Measurements from ENCODE around the gene CYP2J2. TPM values are rescaled to one million over a fixed set of nuclear protein-coding genes. Genes with fewer than 3 reads are reported as not detected.

Gene CYP2J2
- total RNA-seq, 4 donors from 2014 or later, result 4.0 to 21.8 (median 7.9) TPM

GRCh38 chr1:59967780-59968179 lies 41.2 kb upstream of the CYP2J2 start:
- H3K4me3 ChIP-seq (ENCODE audit: low read depth, poor library complexity, severe bottlenecking), result no peak overlapping the region
- 88 to 89% methylated on average over 3 of the region's 3 CpGs for WGBS, 2 donors
- intact Hi-C loops (cut with DNase I; ENCODE audit: low total_unique reads), result no loop called here
- no peak for DNase-seq (ENCODE audit: low spot score in 2 of 2)
- no peak for TF ChIP-seq CTCF (IDR thresholded peaks at IDR 0.05)
- no peak for TF ChIP-seq POLR2A (IDR thresholded peaks at IDR 0.05)

GRCh38 chr1:59967141-59967697 lies 40.6 kb upstream of the CYP2J2 start:
- WGBS, 2 donors, result 34 to 37% methylated on average over 6 of the region's 6 CpGs
- no peak overlapping the region for H3K4me3 ChIP-seq (ENCODE audit: low read depth, poor library complexity, severe bottlenecking)
- no peak for TF ChIP-seq POLR2A (IDR thresholded peaks at IDR 0.05)
- TF ChIP-seq CTCF (IDR thresholded peaks at IDR 0.05), result no peak
- intact Hi-C loops (cut with DNase I; ENCODE audit: low total_unique reads), result no loop called here
- no peak for DNase-seq (ENCODE audit: low spot score in 2 of 2)

- no peak for TF ChIP-seq CTCF (IDR thresholded peaks at IDR 0.05)
- no peak for TF ChIP-seq POLR2A (IDR thresholded peaks at IDR 0.05)
- 67 to 79% methylated on average over 2 of the region's 2 CpGs for WGBS, 2 donors
- H3K4me3 ChIP-seq (ENCODE audit: low read depth, poor library complexity, severe bottlenecking), result no peak overlapping the region
- DNase-seq (ENCODE audit: low spot score in 2 of 2), result no peak
- intact Hi-C loops (cut with DNase I; ENCODE audit: low total_unique reads), result loop anchor here (10.0 kb wide), 1 partner anchor 57 kb away; no protein-coding TSS in a partner anchor
Measured at GRCh38 chr1:59952065-59952464, 25.5 kb upstream of the CYP2J2 start.

- no peak for DNase-seq (ENCODE audit: low spot score in 2 of 2)
- TF ChIP-seq POLR2A (IDR thresholded peaks at IDR 0.05) (no peak), CTCF (IDR thresholded peaks at IDR 0.05) (no peak)
- intact Hi-C loops (cut with DNase I; ENCODE audit: low total_unique reads), result loop anchor here (10.0 kb wide), 2 partner anchors 55 to 1215 kb away; no protein-coding TSS in a partner anchor
- no peak overlapping the region for H3K4me3 ChIP-seq (ENCODE audit: low read depth, poor library complexity, severe bottlenecking)
Measured at GRCh38 chr1:59949648-59950047, 23.1 kb upstream of the CYP2J2 start.

- 52 to 70% methylated on average over 1 of the region's 1 CpG for WGBS, 2 donors
- no peak for DNase-seq (ENCODE audit: low spot score in 2 of 2)
- H3K4me3 ChIP-seq (ENCODE audit: low read depth, poor library complexity, severe bottlenecking), result no peak overlapping the region
- intact Hi-C loops (cut with DNase I; ENCODE audit: low total_unique reads), result loop anchor here (10.0 kb wide), 1 partner anchor 1214 kb away; no protein-coding TSS in a partner anchor
- TF ChIP-seq CTCF (IDR thresholded peaks at IDR 0.05), result no peak
- TF ChIP-seq POLR2A (IDR thresholded peaks at IDR 0.05), result no peak
Measured at GRCh38 chr1:59948990-59949389, 22.4 kb upstream of the CYP2J2 start.
